NCI-H146 (cell line): Measurements from ENCODE around the gene BTBD6.
A peak's percentile ranks its signal among the peaks of the same experiment; 100 is the strongest.

Experiments used
- DNase-seq: peaks from one replicate; lab custom pipeline; 2025; lab: John Stamatoyannopoulos, UW

The BTBD6 gene

DNA sequence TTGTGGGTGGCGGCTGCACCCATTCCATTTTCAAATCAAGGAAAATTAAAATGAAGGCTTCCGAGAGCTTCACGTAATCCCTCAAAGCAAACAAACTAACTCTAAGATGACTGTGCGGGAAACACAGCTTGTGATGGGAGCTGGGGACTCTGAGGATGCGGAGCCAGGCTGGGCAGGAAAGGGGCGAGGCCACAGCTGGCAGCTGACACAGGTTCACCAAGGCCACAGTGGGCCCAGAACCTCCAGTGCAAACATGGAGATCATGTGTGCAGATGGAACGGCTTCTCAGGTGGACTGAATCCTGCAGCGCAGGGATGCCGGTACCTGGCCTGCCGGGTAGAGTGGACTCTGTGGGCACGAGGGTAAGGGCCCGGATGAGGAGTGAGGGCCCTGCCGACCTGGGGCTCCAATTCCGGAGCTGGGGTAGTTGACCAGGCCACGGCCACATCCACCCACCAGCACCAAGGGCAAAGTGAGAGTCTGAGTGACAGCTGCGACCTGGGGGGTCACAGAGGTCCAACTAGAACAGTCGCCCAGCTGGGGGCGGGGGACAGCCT, 19.2 kb upstream of the BTBD6 start:
- DNase-seq: no peak

DNA sequence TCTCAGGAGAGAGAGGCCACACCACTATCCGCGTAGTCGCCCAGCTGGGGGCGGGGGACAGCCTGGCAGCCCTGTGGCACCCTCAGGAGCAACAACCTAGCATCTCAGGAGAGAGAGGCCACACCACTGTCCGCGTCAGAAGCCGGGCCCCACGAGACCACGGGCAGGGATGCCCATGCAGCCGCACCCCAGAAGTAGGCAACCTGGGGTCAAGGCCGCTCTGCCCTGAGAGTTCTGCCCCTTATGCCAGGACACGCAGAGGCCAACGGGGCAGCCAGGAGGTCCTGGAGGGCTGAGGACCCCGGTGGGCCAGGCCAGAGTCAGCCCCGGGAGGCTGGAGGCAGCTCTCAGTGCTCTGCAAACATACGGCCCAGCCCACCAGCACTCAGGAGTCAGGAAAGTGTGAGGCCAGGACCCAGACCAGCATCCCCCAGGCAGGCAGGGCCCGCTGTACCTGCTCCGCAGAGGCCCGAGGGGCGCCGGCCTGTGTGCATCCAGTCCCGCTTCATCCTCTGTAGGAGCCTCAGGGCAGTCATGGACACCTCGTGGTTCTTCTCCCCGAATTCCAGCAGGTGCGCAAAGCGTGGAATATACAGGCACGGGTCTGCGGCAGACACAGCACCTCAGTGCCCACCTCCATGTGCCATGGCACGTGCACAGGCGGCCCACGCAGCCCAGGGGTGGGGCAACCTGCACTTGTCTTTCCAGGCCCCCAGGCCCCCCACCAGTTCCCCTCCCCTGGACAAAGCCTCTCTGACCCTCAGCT, 7.3 kb upstream of the BTBD6 start:
- DNase-seq: no peak

DNA sequence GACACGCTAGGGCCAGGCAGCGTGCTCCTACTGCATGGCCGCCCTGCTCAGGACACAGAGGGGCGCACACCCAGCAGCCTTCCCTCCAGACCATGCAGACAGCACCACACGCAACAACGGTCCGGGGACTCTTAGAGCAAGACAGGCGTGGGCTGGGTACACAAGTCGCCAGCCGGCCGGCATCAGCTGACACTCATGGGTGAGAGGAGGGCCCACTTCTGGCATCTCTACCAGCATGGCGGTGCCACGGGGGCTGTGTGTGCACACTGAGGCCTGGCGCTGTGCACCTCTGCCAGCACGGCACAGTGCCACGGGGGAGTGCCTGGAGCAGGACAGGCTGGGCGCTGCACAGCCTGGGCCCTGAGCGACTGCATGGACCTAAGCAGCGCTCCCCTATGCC, 6.7 kb upstream of the BTBD6 start:
- DNase-seq: no peak

DNA sequence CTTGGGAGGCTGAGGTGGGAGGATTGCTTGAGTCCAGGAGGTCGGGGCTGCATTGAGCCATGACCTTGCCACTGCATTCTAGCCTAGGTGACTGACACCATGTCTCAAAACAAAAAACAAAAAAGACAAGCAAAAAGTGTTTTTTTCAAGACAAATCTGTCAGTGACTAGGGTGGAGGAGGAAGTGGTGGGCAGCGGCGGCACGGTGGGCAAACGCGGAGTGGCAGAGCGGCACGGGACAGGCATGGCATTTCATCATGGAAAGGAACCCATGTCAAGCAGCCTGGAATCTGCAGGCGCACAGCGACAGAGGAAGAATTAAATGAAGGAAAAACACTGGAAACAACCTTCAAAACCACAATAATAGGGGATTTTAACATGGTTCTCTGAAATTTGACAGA, 4.0 kb upstream of the BTBD6 start:
- DNase-seq: no peak

DNA sequence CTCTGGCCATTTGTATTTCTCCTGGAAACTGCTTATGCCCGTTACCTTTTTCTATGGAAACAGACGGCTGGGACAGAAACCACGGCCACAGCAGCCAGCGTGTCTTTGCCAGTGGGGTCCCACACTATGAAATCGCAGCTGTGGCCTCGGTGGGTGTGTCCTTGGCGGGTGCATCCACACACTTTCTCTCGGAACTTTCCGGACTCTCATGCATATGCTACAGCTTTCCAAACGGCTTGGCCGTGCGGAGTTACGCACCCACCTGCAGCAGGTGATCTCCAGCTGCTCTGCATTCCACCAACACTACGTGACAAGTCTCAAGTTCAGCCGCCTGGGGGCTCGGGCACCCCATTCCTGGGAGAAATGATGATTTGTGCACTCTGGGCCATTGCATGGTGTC, 1.3 kb upstream of the BTBD6 start:
- DNase-seq: no peak

DNA sequence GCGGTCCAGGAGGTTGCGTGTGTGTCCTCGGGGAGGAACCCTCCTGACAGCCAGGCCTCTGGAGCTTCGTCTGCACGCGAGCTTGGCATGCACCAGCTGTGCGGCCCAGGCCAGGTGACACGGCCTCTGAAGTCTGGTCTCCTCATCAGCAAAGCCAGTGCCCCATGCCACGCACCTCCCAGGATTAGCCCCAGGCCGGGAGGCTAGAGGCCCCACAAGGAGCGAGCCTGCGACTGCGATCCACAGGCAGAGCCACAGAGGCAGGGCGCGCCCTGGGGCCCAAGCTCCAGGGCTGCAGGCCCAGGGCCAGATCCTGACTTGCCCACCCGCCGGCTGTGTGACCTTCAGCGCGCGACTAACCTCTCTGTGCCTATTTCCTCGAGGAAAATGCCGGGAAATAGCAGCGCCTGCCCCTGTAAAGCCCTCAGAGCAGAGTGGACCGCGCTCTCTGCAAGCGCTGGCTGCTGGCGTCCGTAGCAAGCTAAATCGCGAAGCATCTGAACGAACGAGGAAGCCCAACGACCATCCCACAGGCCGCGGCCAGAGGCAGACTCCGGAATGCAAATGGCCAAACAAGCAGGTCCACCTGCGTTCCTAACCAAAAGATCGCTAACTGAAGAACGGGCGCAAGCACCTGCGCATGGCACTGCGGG, 492 bp upstream of the BTBD6 start:
- peak; percentile 39 for DNase-seq

DNA sequence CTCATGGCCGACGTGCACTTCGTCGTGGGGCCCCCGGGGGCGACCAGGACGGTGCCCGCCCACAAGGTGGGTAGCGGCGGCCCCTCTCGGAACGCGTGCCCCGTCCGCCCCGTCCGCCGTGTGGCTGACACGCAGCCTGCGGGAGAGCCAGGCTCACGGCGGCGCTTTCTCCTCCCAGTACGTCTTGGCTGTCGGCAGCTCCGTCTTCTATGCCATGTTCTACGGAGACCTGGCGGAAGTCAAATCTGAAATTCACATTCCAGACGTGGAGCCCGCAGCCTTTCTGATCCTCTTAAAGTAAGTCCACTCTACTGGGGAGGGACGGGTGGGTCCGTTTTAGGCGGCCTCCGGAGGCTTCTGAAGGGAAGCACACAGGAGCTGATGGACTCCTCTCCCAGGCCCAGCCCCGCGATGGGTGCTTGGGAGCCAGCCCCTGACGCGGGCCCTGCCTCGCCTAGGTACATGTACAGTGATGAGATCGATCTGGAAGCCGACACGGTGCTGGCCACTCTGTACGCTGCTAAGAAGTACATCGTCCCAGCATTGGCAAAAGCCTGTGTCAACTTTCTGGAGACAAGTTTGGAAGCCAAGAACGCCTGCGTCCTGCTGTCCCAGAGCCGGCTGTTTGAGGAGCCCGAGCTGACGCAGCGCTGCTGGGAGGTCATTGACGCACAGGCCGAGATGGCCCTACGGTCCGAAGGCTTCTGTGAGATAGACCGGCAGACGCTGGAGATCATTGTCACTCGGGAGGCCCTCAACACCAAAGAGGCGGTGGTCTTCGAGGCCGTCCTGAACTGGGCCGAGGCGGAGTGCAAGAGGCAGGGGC, 1.1 kb downstream of the BTBD6 start:
- DNase-seq: peak; percentile 19

DNA sequence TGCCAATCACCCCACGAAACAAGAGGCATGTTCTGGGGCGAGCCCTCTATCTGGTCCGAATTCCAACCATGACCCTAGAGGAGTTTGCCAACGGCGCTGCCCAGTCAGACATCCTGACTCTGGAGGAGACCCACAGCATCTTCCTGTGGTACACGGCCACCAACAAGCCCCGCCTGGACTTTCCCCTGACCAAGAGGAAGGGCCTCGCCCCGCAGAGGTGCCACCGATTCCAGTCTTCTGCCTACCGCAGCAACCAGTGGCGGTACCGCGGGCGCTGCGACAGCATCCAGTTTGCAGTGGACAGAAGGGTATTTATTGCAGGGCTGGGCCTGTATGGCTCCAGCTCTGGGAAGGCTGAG, 1.7 kb downstream of the BTBD6 start:
- no peak for DNase-seq

DNA sequence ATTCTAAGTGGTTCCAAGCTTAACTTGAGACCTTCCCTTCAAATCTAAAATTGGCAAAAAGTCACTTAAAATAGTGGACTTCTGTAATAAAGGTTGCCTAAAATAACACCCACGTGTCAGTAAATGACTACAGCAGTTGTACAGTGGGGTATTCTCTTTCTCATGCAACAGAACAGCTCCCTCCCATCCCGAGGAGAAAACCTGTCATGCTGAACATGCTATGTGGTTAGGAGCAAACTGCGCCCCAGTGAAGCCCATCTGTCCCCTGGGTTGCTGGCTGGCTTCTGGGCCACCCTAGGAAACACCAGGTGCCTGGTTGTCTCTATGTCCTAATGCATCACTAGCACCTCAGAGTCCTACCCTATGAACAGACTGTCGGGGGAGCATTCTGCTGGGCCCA, 2.7 kb downstream of the BTBD6 start:
- DNase-seq: no peak

DNA sequence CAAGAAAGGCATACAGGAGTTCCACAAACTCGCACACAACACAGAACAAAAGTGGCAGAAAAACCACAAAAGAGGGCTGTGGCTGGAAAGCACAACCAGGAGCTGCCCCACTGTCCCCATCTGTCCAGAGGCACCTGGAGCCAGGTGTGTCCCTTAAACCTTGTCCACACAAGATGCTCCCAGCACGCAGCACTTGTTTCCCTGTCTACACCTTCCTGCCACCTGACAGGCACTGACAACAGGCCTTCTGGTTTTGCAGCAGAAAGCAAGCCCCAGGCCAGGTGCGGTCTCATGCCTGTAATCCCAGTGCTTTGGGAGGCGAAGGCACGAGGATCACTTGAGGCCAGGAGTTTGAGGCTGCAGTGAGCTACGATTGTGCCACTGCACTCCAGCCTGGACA, 3.6 kb downstream of the BTBD6 start:
- no peak for DNase-seq

DNA sequence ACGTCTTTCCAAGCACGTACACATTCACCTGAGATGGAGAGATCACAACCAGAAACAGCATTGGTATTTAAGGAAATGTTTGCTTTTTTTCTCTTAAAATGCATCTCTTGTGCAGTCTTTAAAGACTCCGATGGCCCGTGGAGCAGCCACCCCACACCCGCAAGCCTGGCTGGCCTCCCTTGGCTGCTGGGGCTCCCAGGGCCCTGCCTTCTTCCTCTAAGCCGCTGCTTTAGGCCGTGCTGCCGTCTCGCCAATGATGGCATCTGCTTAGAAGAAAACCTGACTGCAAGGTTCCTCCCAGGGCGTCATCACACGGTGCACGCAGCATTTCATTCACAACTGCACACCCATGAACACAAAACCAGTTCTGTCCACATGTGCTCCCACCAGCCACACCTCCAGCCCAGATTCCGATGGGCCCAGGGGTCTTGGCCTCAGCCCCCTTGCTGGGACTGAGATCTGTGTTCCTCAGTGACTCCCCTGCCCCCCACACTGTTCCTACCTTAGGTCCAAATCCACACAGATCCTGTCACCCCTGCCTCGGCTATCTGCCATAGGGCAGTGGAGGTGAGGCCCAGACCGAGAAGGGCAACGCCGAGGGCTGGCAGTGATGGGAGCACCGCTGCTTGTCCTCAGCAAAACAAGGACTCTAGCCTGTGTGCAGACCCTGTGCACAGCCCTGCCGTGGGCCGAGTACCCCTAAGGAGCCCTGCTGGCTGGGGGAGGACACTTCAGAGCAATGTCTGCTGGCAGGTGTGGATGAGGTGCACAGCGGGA, 4.4 kb downstream of the BTBD6 start:
- DNase-seq: no peak

DNA sequence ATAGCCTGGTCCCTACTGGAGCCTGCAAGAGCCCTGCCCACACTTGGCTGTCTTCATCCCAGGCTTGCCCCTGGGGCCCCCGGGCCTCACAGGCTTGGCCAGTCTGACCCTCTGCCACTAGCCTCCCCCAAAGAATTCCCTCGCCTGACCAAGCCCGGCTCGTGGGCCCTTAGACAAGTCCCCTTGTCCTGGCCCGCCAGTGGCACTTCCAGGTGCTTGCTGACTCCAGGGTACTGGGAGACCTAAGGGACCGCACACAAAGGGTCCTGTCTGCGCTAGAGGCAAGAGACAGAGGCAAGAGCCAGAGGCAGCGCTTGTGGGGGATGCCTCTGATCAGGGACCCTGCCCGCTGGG, 5.0 kb downstream of the BTBD6 start:
- no peak for DNase-seq

DNA sequence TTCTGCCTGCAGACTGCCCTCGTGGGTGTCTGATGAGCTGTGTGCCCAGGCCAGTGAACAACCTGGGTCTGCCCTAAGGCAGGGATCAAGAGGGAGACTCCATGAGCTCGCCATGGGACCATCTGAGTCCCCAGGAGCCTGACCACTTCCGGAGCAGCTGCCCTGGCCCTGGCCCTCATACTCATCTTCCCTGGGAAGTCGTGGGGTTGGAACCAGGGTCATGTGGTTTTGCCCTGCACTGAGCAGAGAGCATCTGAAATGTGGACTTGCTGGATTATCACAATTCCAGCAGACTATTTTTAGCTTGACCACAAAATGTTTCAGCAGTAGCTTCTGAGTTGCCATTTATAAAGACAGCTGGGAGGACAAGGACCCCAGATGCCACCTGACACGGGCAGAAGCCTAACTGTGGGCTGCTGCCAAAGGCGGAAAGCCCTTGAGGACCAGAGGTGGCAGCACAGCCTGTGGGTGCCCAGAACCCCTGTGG, 6.7 kb downstream of the BTBD6 start:
- no peak for DNase-seq

DNA sequence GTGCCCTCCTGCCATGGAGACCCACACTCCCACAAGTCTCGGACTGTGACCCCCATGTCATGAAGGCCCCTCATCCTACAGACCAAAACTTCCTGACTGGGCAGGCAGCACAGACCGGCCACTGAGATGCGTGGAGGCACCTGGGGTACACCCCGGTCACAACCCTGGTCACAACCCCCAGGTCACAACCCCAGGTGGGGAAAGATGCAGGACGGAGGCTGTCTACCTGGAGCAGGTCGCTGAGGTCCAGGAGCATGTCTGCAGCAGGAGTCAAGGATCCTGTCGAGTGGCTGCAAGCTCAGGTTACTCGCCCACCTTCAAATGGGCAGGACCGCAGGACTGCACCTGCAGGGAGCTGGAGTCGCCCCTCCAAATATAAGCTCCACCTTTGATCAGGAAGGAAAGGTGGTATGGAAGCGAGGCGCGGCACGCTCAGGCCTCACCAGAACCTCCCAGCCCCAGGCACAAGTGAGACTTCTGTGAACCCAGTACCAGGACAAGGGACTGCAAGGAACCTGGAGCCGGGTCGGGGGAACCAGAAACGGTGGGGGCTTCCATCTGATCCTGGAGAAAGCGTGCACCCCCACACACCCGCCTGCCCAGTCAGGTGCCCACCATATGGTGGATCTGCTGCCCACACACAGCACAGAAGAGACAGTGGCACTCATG, 8.1 kb downstream of the BTBD6 start:
- DNase-seq: no peak

DNA sequence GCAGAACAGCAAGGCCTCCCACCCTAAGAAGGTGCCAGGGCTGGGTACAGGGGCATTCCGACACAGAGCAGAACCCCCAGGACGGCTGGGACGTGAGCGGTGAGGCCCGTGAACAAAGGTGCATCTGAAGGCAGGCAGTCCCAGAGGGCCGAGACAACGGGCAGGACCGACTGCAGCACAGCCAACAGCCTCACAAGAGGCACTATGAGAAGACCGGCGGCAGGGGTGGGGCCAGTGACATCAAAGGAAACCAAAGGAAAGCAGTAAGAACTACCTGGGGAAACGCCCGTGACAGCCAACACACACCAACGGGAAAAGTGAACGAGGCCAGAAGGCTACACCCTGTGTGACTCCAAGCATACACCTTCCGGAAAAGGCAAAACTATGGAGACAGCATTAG, 9.1 kb downstream of the BTBD6 start:
- DNase-seq: no peak

DNA sequence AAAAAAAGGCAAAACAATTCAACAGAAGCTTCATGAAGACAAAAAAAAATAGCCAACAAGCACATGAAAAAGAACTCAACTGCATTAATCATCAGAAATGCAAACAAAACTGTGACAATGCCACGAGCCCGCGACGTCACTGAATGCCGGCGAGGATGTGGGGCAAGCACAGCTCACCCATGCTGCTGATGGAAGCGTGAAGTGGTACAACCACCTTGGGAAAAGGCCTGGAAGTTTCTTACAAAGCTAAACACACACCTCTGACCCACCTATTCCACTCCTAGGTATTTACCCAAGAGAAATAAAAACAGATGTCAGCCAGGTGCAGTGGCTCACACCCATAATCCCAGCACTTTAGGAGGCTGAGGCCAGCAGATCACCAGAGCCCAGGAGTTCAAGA, 10.5 kb downstream of the BTBD6 start:
- peak; percentile 21 for DNase-seq

DNA sequence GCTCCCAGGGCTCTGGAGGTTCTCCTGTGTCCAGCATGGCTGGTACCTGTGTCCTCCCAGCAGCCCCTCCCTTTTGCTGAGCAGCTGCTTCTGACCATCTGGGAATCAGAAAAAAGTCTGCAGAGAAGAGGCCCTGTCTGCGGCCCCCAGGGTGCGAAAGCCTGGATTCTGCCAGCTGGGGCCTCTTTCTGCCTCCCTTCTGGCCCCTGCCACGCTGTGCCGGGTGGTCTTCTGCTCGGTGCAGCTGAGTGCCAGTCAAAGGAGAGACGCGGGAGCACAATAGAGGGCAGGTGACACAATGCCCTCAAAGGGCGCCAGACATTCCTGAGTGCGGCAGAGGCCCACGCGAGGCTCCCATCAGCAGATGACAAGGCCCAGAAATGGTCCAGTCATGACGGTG, 12.6 kb downstream of the BTBD6 start:
- DNase-seq: no peak

DNA sequence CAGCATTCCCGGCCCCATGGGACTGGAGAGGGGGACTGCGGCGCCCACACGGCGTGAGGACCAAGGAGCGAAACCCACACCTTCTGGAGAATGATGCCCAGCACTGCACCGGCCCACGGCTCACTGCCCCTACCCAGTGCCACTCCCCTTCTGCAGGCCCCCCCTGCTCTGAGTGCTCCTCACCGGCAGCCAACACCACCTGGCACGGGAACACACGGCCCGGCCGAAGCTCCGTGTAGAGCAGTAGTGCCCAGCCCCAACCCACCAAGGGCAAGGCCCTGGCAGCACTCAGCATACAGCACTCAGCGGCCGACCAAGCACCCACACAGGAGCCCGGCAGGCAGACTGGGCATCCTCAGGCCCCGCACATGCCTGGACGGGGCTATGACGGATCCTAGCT, 13.4 kb downstream of the BTBD6 start:
- DNase-seq: no peak

DNA sequence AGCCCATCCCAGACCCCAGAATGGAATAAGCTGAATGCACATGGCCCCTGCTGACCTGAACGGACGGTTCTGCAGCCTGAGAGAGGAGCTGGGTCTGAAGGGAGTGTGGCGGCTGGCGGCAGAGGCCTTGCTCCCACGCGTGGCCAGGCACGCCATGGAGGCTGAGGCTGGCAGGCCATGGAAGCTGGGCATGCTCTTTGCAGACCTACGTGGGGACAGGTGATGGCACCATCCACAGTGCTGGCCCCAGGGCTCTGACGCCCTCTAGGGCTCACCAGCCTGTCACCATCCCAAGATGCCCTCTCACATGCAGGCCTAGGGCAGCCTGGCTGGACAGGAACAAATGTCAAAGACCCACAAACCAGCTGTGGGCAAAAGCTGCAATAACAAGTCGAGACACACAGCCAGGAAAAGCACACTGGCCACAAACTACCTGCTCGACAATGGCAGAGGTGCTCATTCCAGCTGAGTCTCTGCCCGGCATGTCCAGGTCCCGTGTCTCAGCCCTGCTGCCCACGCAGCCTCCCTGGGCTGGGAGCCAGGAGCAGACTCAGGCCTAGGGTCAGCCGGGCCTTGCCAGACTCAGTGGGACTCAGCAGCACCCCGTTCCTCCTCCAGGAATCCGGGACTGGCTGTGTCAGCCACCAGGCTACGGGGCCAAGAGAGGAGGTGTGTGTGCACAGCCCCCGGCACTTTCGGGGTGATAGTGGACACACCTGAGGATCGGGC, 19.7 kb downstream of the BTBD6 start:
- no peak for DNase-seq

DNA sequence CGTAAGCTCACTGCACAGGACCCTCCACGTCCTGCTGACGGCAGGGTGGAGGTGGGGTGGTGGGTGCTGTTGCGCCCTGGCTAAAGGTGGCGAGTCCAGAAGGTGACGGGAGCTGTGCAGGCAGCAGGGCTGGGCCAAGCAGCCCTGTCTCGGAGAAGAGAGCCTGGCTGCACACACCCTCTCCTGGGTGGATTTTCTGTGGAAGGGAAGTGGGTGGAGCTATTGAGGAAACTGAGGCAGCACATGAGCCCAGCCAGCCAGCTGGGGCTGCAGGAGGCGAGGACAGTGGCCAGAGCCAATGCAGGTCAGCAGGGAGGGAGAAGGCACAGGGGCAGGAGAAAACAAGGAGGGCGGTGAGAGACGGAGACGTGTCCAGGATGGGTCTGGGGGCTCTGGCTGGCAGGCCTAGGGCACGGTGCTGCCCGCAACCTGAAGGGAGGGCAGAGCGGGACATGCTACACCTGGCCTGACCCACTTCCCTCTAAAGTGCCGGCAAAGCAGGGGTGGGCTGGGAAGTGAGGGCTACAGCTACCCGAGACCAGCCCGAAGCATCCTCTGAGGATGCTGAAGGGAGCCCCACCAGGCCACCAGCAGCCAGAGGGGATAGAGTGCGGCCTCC, 20.5 kb downstream of the BTBD6 start:
- no peak for DNase-seq
